Adrenal gland (tissue), 12 donors: ENCODE data around the gene HIVEP3. TPM values are rescaled to one million over a fixed set of nuclear protein-coding genes. Genes with fewer than 3 reads are reported as not detected.
A peak's percentile ranks its signal among the peaks of the same experiment; 100 is the strongest.

Experiments
- DNase-seq, 7 donors: peaks; one replicate each; pipeline ENCODE4 v3.0.0-alpha.2; 2019 to 2020
- H3K27ac ChIP-seq, 5 donors: fragments of 200-600 bp; sonication (generic) in 4 of 5; 1 replicate in 3 of 5; 2 replicates in 2 of 5; pipeline versions ENCODE4 v1.5.1 to v1.8.0; 2016 to 2020; ENCODE audit warnings: mild to moderate bottlenecking in 1 of 5
- H3K27me3 ChIP-seq: fragments of 200-600 bp; 2 replicates; pipeline ENCODE4 v1.8.0; 2021
- H3K36me3 ChIP-seq, 2 donors: fragments of 200-600 bp; replicated peaks in 1 of 2; 1 replicate in 1 of 2; 2 replicates in 1 of 2; pipeline versions ENCODE4 v1.5.1 to v1.8.0; 2018 to 2022
- H3K4me1 ChIP-seq, 2 donors: fragments of 200-600 bp; replicated peaks in 1 of 2; 1 replicate in 1 of 2; 2 replicates in 1 of 2; pipeline versions ENCODE4 v1.5.1 to v1.8.0; 2018 to 2021
- H3K4me3 ChIP-seq, 4 donors: fragments of 200-600 bp; sonication (generic) in 3 of 4; one replicate each; pipeline ENCODE4 v1.5.1; 2016 to 2018
- H3K9me3 ChIP-seq, 3 donors: fragments of 200-600 bp; sonication (generic) in 1 of 3; replicated peaks in 1 of 3; 1 replicate in 2 of 3; 2 replicates in 1 of 3; pipeline versions ENCODE4 v1.5.1 to v1.8.0; 2016 to 2021
- POLR2A ChIP-seq, 2 donors: fragments of 450-650 bp; IDR thresholded peaks; one replicate each; pipeline ENCODE4 v1.6.1; 2017; ENCODE audit warnings: antibody characterized with exemption in 2 of 2, mild to moderate bottlenecking in 2 of 2, moderate library complexity in 1 of 2
- WGBS, 4 donors: extraction: QIAGEN DNeasy Blood & Tissue Kit in 2 of 4; methylation state at CpG; one replicate each; pipeline versions ENCODE4 v1.1.5 to v1.1.7; 2013 to 2017; 5-methylcytosine and 5-hydroxymethylcytosine counted together
- intact Hi-C, 2 donors: fragments of 100-400 bp; cut with DNase I; formaldehyde crosslinking; loops; one replicate each; pipeline versions ENCODE4 v1.14.1 to v1.15.0; 2022 to 2023
- polyA plus RNA-seq, 3 donors: library from polyadenylated mRNA; stranded (reverse); fragments of 200-250 nt in 2 of 3; fragments of 350-450 nt in 1 of 3; fragmentation: Illumina TruSeq in 1 of 3; extraction: RNeasy Lipid Tissue Mini Kit (QIAGEN cat#74804) in 1 of 3; gene quantifications; one replicate each; pipeline ENCODE4 v1.2.3, GENCODE V29; 2013 to 2014
- total RNA-seq, 9 donors: library from RNA; depleted of rRNA in 4 of 9; stranded (reverse); fragments of >200 nt in 4 of 9; fragments of 120-200 nt in 1 of 9; fragmentation: NEBNext Ultra II Directional in 1 of 9; extraction: Animal tissue kit (Norgen Biotek cat#: 25700) in 1 of 9; gene quantifications; one replicate each; pipeline versions ENCODE4 v1.1.0 to v1.2.4, GENCODE V29; 2013 to 2023
- TF ChIP-seq, protein P1 (sequence below), 6 experiments: fragments of 450-650 bp in 4 of 6; fragments of 200-600 bp in 2 of 6; sonication (generic) in 1 of 6; IDR thresholded peaks; 1 replicate in 5 of 6; 2 replicates in 1 of 6; pipeline versions ENCODE4 v1.5.1 to v1.8.0; 2016 to 2021; ENCODE audit warnings: antibody characterized with exemption in 6 of 6, mild to moderate bottlenecking in 2 of 6, moderate library complexity in 1 of 6
- donor health status: healthy with polysubstance abuse.
- donor health status: Bipolar disorder and iron deficiency.
- donor health status: DM: yes; HTN: yes; CAD: no.
- donor health status: DM: no; HTN: no; CAD: no.
- donor health status: DM: no; HTN: no; CAD: no.
- donor health status: DM: yes; HTN: yes; CAD: no.

Gene HIVEP3
- total and polyA plus RNA-seq, 12 donors, result 3.2 to 7.7 (median 7.0) TPM

DNA sequence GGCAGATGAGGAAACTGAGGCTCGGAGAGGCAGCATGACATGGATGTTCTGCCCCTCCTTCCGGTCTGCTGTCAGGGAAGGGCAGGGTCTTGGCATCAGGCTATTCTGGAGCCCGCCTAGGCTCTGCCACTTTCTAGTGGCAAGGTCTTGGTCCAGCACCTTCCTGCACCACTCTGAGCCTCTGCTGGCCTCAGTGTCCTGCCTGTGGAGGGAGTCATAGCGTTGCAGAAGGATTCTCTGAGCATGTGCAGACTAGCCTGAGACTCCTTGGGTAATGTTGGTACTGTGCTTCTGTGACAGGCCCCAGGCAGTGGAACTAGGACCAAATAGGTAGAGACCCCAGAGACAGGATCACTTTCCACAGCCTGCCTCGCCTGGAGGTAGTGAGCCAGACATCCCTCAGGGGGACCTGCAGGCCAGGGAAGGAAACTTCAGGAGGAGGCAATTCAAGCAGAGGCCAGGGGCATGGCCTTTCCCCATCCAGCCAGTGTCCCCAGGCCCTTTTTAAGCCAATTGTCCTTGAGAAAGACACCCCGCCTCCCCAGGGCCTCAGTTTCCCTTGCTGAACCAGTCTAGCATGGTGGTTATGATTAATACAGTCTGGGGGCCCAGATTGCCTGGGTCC, 444.9 kb downstream of the HIVEP3 start:
- Histone ChIP-seq H3K36me3 (no peaks in the 10 kb centered on the region), H3K4me3 (no peak overlapping the region), H3K27ac (peak overlapping the region in 4 of 5 donors; percentile 60 to 87 (median 70)), H3K4me1 (peaks cover 33 to 43% of the 10 kb centered on the region in 2 donors), H3K27me3 (no peaks in the 10 kb centered on the region), H3K9me3 (no peaks in the 10 kb centered on the region)
- 82 to 89% (median 86%) methylated on average over 5 to 6 of the region's 6 CpGs for WGBS, 4 donors
- intact Hi-C loops, result no loop called here
- peak in 1 of 7 donors; percentile 45 for DNase-seq
- TF ChIP-seq, protein P1, sequence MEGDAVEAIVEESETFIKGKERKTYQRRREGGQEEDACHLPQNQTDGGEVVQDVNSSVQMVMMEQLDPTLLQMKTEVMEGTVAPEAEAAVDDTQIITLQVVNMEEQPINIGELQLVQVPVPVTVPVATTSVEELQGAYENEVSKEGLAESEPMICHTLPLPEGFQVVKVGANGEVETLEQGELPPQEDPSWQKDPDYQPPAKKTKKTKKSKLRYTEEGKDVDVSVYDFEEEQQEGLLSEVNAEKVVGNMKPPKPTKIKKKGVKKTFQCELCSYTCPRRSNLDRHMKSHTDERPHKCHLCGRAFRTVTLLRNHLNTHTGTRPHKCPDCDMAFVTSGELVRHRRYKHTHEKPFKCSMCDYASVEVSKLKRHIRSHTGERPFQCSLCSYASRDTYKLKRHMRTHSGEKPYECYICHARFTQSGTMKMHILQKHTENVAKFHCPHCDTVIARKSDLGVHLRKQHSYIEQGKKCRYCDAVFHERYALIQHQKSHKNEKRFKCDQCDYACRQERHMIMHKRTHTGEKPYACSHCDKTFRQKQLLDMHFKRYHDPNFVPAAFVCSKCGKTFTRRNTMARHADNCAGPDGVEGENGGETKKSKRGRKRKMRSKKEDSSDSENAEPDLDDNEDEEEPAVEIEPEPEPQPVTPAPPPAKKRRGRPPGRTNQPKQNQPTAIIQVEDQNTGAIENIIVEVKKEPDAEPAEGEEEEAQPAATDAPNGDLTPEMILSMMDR (IDR thresholded peaks at IDR 0.05), result no peak

DNA sequence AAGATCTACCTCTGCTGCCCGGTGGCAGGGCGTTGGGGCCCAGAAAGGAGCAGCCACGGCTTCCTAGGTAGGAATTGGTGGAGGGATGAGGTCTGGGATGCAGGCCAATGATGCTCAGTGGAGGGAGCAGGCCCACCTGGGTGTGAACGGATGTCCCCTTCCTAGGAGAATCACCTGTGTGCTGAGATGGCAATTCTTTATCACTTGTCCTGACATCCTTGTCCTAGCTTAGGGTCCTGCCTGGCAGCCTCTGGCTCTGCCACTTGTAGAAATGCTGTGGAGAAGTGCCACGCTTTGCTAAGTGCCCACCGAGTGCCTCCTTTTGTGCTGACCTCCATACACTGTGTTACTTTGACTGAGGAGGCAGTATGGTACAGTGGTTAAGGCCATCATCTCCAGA, 447.1 kb downstream of the HIVEP3 start:
- WGBS, 4 donors, result 78 to 91% (median 84%) methylated on average over 5 to 6 of the region's 6 CpGs
- intact Hi-C loops, result no loop called here
- H3K27ac ChIP-seq, result no peak overlapping the region
- no peaks in the 10 kb centered on the region for H3K27me3 ChIP-seq
- H3K4me3 ChIP-seq, result no peak overlapping the region
- H3K9me3 ChIP-seq, result no peaks in the 10 kb centered on the region
- H3K4me1 ChIP-seq, result peaks cover 24 to 33% of the 10 kb centered on the region in 2 donors
- no peak for TF ChIP-seq POLR2A (IDR thresholded peaks at IDR 0.05)
- TF ChIP-seq, protein P1 (IDR thresholded peaks at IDR 0.05), result no peak
- H3K36me3 ChIP-seq, result no peaks in the 10 kb centered on the region
- no peak for DNase-seq

DNA sequence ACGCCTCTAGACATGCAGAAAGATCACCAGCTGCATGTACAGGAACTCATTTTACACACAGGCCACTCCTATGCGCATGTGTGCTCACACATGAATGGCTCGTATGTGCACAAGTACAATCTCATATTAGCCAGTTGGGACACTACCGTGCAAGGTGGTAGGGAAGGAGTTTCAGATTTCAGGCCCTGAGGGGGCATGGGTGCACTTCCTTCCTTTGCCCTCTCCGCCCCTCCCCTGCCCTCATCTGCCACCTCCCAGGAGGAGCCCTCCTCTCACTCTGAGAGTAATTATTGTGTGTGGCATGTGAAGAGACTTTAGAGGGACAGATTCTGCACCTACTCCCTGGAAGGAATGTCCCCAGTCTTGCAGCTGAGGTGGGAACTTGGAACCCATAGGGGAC, 449.0 kb downstream of the HIVEP3 start:
- WGBS, 4 donors, result 65 to 72% (median 68%) methylated on average over 5 of the region's 5 CpGs
- Histone ChIP-seq H3K36me3 (no peaks in the 10 kb centered on the region), H3K27me3 (no peaks in the 10 kb centered on the region), H3K4me3 (no peak overlapping the region), H3K9me3 (no peaks in the 10 kb centered on the region), H3K27ac (no peak overlapping the region), H3K4me1 (peaks cover 10 to 13% of the 10 kb centered on the region in 2 donors)
- DNase-seq, result no peak
- no peak for TF ChIP-seq POLR2A (IDR thresholded peaks at IDR 0.05)
- TF ChIP-seq, protein P1 (IDR thresholded peaks at IDR 0.05), result no peak
- intact Hi-C loops, result no loop called here

DNA sequence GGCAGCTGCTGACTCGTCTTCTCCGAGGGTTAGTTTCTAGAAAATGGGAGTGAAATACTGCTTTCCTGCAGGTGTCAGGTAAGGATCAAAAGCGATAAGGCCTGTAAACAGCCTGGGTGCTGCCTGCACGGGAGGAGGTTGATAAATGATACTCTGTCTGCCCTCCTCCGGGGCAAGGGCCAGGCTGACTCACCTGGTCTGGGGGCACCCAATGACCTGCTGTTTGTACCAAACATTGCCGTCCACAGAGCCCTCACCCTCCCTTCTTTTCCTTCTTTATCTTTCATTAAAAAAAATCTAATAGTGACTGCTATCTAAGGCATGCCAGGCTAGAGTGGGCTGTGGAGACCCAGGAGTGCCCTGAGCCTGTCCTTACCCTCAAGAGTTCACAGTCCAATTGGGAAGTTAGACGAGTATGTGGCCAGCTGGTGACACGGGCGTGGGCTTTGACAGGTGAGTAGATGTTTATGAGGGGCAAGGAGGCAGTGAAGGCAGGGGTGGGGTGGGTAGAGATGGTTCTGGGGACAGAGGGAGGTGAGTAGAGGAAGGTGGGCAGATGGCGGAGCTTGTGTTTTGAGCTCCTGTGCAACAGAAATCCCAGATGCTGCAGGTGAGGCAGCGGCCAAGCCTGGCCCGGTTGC, 450.5 kb downstream of the HIVEP3 start:
- intact Hi-C loops, result no loop called here
- Histone ChIP-seq H3K4me3 (no peak overlapping the region), H3K27ac (no peak overlapping the region), H3K9me3 (no peaks in the 10 kb centered on the region), H3K36me3 (no peaks in the 10 kb centered on the region), H3K4me1 (no peaks in the 10 kb centered on the region), H3K27me3 (no peaks in the 10 kb centered on the region)
- TF ChIP-seq, protein P1 (IDR thresholded peaks at IDR 0.05), result no peak
- TF ChIP-seq POLR2A (IDR thresholded peaks at IDR 0.05), result no peak
- 82 to 89% (median 84%) methylated on average over 8 to 12 of the region's 12 CpGs for WGBS, 4 donors
- DNase-seq, result no peak
